GM21390 (cell line): Measurements from ENCODE around the gene NAT9.

ENCODE experiments used
- ATAC-seq: cut with Tn5 transposase; IDR thresholded peaks from one replicate; pipeline ENCODE4 v1.9.1; 2021; ENCODE audit not compliant: unreplicated experiment

NAT9 gene

GRCh38 chr17:74746922-74747321, 29.2 kb downstream of the NAT9 start:
- ATAC-seq, result no peak

- ATAC-seq, result no peak
Observed at GRCh38 chr17:74746376-74746775, 29.8 kb downstream of the NAT9 start.

DNA sequence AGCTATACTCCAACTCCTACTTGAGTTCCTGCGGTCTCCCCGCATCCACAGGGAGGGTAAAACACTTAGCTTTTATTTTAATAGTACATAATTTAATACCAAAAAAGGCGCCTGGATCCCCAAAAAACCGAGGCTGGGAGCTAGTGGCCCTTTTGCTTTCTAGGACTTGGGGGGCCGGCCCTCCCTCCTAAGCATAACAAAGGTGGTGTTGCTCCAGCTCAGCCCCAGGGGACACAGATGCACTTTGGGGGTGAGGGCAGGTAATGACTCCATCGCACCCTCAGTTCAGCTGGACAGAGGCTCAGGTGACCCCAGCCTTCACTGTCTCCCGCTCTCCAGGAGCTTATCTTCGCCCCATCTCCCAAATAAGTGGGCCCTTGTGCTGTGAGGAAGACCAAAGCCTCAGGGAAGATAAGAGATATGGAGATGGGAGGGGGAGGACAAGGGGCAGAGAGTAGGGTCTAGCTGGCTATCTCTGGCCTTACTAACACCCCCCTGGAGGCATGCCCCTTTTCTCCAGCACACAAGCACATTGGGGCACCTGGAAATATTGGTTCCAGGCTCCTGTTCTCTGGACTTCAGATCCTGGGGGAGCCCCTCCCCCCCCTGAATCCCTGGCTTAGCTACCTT, 30.5 kb downstream of the NAT9 start:
- no peak for ATAC-seq

DNA sequence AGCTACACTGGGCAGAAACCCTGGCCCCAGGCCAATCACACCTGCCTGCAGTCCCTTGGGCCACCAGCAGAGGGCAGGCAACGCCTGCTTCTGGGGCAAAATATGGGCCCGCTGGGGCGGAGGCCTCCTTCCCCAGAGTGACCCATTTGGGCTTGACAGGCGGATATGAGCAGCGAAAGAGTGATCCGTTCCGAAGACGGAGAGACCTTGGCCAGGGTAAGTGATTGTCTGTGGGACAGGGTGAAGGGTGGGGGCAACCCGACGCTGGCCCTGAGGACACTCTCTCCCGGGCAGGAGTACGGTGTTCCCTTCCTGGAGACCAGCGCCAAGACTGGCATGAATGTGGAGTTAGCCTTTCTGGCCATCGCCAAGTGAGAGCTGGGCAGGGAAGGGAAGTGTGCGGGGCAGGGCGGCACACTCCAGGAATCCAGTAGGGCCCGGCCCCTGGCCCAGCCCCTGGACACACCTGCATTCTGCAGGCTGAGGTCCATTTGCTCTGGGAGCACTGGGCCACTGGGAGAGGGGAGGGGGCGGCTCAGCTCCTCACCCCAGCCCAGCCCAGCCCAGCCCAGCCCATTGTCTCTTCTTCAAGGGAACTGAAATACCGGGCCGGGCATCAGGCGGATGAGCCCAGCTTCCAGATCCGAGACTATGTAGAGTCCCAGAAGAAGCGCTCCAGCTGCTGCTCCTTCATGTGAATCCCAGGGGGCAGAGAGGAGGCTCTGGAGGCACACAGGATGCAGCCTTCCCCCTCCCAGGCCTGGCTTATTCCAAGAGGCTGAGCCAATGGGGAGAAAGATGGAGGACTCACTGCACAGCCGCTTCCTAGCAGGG, 31.2 kb downstream of the NAT9 start:
- no peak for ATAC-seq

DNA sequence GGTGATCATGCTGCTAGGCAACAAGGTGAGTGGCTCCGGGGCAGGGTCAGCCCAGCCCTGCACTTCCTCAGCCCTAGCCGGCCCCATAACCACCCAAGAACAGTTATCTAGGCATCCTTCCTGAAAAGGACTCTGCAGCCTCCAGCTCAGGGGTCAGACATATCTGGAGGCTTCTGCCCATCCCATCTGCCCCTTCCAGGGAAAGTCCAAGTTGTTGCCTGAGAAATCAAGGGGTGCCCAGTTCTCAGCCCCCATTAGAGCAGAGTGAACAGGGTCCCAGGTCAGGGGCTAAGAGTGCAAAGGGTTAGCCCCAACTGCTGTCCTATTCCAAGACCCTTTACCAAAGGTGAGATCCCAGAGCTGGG, 31.8 kb downstream of the NAT9 start:
- no peak for ATAC-seq

DNA sequence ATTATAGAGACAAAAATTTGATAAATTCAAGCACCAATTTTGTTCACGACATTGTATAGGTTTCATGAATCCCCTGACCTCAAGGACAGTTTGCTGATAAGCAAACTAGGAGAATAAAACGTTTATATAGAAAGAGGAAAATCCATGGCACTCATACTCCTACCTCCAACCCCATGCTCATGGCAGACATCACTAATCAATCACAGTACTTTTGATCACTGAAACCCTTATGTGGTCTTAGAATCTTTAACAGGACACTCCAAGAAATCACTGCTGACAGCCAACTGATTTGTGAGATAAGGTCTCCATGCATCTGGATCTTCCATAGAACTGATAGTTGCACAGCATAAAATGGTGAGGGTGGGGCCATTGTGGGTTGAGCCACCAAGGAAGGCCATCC, 32.4 kb downstream of the NAT9 start:
- ATAC-seq, result no peak

GRCh38 chr17:74742978-74743545, 33.1 kb downstream of the NAT9 start:
- ATAC-seq, result no peak

DNA sequence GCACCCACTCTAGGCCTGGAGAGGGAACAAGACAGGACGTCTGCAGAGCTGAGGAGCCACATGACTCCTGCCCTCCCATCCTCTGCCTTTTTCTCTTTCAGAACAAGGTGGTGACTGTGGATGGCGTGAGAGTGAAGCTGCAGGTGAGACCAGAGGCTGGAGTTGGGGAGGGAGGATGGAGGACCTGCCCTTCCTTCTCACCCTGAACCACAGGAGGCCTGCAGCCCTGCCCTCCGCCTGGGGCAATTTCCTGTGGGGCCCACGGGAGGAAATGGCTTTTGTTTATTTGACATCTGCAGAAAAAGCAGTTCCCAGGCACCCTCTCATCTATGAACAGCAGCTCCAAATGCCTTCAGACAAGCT, 34.0 kb downstream of the NAT9 start:
- ATAC-seq, result peak; percentile 39

- ATAC-seq, result no peak
Observed at GRCh38 chr17:74740641-74741387, 35.3 kb downstream of the NAT9 start.

DNA sequence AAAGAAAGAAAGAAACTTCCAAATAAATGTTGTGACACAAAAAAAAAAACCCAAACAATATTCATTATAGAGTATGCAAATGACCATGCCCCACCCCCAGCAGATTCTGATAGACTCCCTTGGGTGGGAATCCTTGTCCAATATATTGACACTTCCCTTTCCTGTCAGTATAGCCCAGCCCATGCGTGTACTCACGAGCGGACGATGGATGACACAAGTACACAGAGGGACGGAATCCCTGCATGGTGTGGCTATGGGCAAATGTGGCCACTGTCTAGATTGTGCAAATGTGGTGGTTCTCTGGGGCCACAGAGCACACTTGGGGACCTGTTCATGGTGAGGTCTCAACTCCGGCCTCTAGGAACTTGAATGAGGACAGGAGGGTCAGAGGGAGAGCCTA, 36.0 kb downstream of the NAT9 start:
- ATAC-seq, result no peak

GRCh38 chr17:74739227-74739831, 36.8 kb downstream of the NAT9 start:
- ATAC-seq, result no peak

DNA sequence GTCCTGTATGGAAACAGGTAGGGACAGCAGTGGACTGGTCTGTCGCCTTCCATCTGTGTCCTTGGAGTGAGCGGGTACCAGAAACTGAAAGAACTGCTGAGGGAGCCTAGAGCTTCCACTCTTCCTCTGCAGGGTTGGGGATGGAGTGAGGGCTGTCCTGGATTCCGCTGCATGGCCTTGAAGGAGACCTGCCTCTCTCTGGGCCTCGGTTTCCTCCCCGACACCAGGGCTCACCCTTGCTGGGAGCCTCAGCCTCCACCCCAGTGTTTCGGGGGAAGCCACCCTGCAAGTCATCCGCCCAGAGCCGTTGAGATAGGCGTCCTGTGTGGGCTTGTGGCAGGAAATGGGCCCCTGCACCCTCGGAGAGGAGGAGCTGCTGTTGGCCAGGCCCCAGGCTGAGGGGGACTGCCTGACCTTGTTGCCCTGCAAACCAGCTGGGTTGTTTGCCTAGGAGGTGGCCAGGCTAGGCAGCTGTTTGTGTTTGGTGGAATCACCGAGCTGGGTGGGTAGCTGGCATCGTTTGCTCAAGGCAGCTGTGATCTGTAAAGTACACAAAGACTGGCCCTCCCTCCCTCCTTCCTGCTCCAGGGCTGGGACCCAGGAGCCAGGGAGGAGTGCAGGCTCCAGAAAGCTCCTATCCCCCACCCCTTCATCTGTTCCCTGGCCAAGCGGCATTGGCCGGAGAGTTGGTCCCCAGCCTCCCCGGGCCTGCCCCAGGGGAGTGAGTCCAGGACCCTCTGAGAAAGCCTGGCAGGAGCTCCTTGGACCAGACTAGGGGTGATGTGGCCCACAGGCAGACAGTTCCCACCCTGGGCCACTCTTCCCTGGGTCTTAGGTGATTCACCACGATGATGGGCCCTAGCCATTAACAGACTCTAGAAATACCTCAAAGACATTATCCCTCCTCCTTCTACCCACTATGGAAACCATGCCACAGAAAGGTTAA, 37.8 kb downstream of the NAT9 start:
- peak; percentile 49 for ATAC-seq

GRCh38 chr17:74737299-74738050, 38.7 kb downstream of the NAT9 start:
- no peak for ATAC-seq

DNA sequence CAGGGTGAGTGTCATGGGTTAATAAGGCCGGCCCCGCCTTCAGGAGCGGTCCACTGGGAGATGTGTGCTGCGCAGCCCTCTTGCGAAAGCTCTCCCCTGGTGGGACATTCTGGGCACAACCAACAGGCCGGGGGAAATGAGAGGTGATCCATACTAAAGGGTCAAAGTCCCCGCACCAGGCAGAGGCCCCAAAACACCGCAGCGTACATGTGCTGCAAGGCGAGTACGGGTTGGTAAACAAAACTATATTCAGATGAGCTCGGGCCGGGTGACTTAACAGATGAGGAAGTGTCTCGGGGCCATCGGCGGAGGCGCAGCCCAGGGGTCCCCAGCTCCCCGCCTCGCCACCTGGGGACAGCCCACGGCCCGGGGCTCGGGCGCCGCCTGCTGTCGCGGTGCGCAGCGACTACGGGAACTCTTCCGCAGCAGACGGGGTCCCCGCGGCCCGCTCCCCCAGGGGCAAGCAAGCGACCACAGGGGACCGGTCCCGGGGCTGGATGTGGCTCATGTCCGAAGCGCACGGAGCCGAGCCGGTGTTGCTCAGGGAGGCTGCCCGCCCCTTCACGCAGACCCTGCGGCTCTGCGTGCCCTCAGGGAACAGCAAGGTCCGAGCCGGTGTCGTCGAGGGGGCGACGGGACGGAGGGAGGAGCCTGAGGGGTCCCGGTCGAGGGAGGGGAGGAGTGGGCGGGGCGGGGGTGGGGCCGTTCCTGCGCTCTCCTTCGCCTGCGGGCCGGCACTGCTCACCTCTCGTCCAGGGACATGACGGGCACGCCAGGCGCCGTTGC, 39.4 kb downstream of the NAT9 start, which contains the start of gene RAB37:
Gene RAB37 (plus strand): TSS at position 744 of the 786 bp plus-strand sequence. CDS start 17 bp downstream, at position 761.
- ATAC-seq, result no peak

DNA sequence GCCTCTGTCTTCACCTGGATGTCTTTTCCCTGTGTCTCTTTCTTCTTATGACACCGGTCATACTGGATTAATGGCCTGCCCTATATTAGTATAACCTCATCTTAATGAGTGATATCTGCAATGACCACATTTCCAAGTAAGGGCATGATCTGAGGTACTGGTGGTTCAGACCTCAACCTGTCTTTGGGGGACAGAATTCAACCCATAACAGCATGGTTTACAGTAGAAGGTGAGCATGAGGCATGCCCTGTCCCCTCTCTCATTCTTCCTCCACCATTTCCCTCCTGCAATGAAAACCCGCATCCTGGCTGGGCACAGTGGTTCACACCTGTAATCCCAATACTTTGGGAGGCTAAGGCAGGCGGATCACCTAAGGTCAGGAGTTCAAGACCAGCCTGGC, 41.9 kb downstream of the NAT9 start:
- no peak for ATAC-seq

DNA sequence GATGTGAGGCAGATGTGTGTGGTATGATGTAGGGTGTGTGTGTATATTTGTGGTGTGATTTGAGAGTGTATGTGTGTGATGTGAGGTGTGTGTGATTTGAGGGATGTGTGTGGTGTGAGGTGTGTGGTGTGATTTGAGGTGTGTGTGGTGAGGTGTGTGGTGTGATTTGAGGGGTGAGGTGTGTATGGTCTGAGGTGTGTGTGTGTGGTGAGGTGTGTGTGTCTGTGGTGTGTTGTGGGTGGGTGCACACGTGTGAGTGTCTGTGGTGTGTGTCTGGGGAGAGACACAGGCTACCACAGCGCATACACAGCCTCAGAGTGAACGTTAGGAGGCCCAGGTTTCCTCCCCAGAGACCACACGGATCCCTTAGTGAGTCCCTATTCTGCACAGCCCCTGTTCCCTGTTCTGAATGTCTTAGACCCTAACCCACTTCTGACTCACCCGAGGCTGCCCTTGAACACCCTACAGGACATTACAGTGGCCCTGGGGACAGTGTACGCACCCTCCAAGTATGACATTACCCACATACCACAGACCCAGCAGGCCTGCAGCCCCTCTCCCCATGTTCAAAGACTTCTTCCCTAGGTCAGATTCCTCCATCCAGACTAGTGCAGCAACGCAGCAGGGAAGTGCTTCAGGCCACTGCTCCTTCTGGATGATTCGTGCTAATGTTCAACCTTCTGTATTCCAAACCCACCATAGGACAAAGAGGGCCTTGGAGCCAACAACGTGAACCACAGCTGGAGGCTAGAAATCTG, 42.6 kb downstream of the NAT9 start:
- ATAC-seq, result no peak

- no peak for ATAC-seq
Observed at GRCh38 chr17:74732042-74732867, 43.9 kb downstream of the NAT9 start.
